Measurements from ENCODE around the gene TRAPPC3L.

The TRAPPC3L gene

DNA sequence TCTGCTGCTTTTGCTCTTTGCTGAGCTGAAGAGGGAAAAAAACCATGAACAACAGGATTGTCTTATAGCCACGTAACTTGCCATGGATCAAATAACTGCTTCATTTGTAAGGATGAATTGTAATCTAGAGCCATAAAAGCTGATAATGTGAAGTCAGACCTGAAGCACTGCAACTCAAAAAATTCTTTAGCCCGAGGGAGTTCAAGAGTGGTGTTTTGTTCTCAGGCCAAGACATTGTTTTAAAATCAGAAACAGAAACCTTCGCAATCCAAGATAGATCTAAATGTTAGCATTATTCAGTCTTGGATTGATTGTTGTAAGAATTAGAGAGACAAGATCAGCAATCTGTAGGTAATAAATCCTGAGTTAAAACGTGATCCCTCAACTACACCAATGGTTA, at the start of gene TRAPPC3L:
TSS of gene TRAPPC3L (minus strand) at position 34 of the 400 bp plus-strand sequence. CDS start 170 bp downstream, outside the sequence.
- Mint-ChIP-seq H3K27me3 (peaks cover 9% of the 10 kb centered on the region), H3K4me3 (no peak within 1 kb of the TSS), H3K36me3 (no peaks in the 10 kb centered on the region), H3K9me3 (no peaks in the 10 kb centered on the region), H3K27ac (no peak within 1 kb of the TSS), H3K4me1 (no peaks in the 10 kb centered on the region)

DNA sequence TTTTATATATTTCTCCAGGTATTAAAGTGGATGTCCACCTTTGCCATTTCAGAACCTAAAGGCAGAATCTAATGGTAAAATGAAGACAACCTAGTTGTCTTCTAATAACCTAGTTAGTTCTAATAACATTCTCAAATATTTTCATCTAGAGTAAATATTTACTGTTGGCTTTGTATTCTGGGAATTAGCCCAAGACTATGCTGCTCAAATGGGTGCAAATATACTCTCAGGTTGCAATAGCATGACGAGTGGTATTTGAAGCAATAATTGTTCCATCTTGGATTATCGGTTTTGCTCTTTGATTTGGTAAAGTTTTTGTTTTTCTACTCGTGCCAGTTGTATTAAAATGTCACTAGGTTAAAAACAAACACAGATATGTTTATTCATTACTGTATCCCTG, 49.8 kb upstream of the TRAPPC3L start:
- Mint-ChIP-seq H3K27me3 (no peaks in the 10 kb centered on the region), H3K27ac (no peak overlapping the region), H3K4me1 (no peaks in the 10 kb centered on the region), H3K9me3 (no peaks in the 10 kb centered on the region), H3K36me3 (peaks cover 20% of the 10 kb centered on the region), H3K4me3 (no peak overlapping the region)

- Mint-ChIP-seq H3K9me3 (no peaks in the 10 kb centered on the region), H3K27me3 (no peaks in the 10 kb centered on the region), H3K27ac (no peak overlapping the region), H3K36me3 (peaks cover 22% of the 10 kb centered on the region), H3K4me1 (peaks cover 9% of the 10 kb centered on the region), H3K4me3 (no peak overlapping the region)
Observed at GRCh38 chr6:116586738-116587137, 41.3 kb upstream of the TRAPPC3L start.

DNA sequence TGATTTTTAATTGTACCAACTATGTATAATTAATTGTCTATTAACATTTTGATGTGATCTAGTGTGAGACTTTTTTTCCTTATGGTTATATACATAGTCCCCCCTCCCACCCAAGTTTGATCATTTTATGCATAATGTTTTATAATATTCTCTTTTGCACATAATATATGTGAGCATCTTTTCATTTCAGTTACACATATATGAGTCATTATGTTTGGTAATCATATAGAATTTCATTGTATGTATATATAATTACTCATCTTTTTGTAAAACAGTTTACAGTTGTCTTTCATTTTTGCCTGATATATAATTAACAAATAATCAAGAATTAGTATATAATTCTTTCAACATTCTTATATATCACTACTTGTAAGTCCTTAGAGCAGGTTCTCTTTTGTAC, 40.8 kb upstream of the TRAPPC3L start:
- H3K36me3 Mint-ChIP-seq: peaks cover 25% of the 10 kb centered on the region
- H3K27me3 Mint-ChIP-seq: no peaks in the 10 kb centered on the region
- H3K4me3 Mint-ChIP-seq: no peak overlapping the region

GRCh38 chr6:116580198-116580597, 34.7 kb upstream of the TRAPPC3L start:
- peaks cover 52% of the 10 kb centered on the region for H3K4me1 Mint-ChIP-seq
- H3K27ac Mint-ChIP-seq: no peak overlapping the region
- no peak overlapping the region for H3K4me3 Mint-ChIP-seq
- H3K27me3 Mint-ChIP-seq: no peaks in the 10 kb centered on the region
- peaks cover 21% of the 10 kb centered on the region for H3K36me3 Mint-ChIP-seq
- no peaks in the 10 kb centered on the region for H3K9me3 Mint-ChIP-seq

More for the DNA sequence above, 40.8 kb upstream of the TRAPPC3L start:
- Mint-ChIP-seq H3K27ac (no peak overlapping the region), H3K4me1 (peaks cover 9% of the 10 kb centered on the region), H3K9me3 (no peaks in the 10 kb centered on the region)

DNA sequence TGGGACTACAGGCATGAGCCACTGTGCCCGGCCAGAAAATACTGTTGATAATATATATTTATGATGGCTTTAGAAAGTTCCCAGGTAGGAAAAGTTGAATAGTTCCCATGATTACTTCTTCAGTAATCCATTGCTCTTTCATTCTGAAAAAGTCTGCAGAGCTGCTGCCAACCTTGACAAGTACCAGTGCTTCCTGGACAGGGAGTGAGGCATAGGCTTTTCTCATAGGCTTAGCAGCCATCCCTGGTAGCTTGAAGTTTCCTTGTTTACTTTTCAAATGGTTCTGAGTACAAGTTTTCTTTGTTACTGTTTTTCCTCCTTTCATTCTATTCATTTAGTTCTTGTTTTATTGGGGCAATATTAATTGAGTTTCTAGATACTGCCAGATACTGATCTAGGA, 33.7 kb upstream of the TRAPPC3L start:
- no peak overlapping the region for H3K4me3 Mint-ChIP-seq
- no peaks in the 10 kb centered on the region for H3K9me3 Mint-ChIP-seq
- no peak overlapping the region for H3K27ac Mint-ChIP-seq
- H3K36me3 Mint-ChIP-seq: peaks cover 20% of the 10 kb centered on the region
- H3K4me1 Mint-ChIP-seq: peaks cover 53% of the 10 kb centered on the region
- no peaks in the 10 kb centered on the region for H3K27me3 Mint-ChIP-seq

DNA sequence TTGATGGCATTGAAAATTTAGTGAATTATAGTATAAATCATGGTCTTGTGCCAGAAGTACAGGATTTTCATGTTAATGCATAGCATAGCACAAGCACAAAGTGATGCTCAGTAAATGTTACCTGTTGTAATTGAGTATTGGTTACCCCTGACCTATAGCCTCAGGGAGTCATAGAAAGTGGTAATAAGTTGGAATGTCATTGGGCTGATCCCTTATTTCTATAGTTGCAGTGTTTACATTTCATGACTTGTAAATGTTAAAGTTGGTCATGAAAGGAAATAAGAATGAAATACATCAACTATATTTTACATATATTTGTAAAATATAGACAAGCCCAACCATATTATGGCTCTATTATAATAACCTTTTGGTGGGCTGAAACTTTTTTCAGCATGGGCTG, 32.9 kb upstream of the TRAPPC3L start:
- peaks cover 22% of the 10 kb centered on the region for H3K36me3 Mint-ChIP-seq

GRCh38 chr6:116577486-116577885, 32.0 kb upstream of the TRAPPC3L start:
- Mint-ChIP-seq H3K4me3 (no peak overlapping the region), H3K9me3 (no peaks in the 10 kb centered on the region), H3K27ac (no peak overlapping the region), H3K4me1 (peaks cover 66% of the 10 kb centered on the region), H3K27me3 (no peaks in the 10 kb centered on the region), H3K36me3 (peaks cover 20% of the 10 kb centered on the region)

More for the DNA sequence above, 32.9 kb upstream of the TRAPPC3L start:
- no peaks in the 10 kb centered on the region for H3K27me3 Mint-ChIP-seq
- no peak overlapping the region for H3K4me3 Mint-ChIP-seq
- H3K9me3 Mint-ChIP-seq: no peaks in the 10 kb centered on the region
- H3K27ac Mint-ChIP-seq: no peak overlapping the region
- peaks cover 61% of the 10 kb centered on the region for H3K4me1 Mint-ChIP-seq

- H3K27me3 Mint-ChIP-seq: no peaks in the 10 kb centered on the region
- peaks cover 76% of the 10 kb centered on the region for H3K4me1 Mint-ChIP-seq
- no peak overlapping the region for H3K4me3 Mint-ChIP-seq
- no peaks in the 10 kb centered on the region for H3K9me3 Mint-ChIP-seq
- no peak overlapping the region for H3K27ac Mint-ChIP-seq
- peaks cover 17% of the 10 kb centered on the region for H3K36me3 Mint-ChIP-seq
Observed at GRCh38 chr6:116575227-116575626, 29.7 kb upstream of the TRAPPC3L start.

DNA sequence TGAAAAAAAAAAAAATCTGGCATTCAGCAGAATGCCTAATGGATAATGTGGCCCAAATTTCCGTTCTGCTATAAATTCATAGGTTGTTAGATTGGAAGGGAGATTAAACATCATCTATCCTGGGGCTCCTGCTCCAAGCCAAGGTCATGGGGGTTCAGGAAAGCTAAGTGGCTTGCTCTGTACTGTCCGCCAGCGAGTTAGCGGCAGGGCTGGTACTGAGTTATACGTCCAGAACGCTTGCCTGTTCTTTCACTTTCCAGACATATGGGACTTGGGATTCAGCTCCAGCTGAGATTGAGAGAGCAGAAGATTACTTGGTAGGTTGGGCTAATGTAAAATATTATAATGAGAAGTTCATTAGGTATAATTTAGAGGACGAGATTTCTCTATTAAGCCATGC, 26.7 kb upstream of the TRAPPC3L start:
- Mint-ChIP-seq H3K4me3 (peak overlapping the region; percentile 99), H3K9me3 (no peaks in the 10 kb centered on the region), H3K27me3 (no peaks in the 10 kb centered on the region), H3K36me3 (peaks cover 10% of the 10 kb centered on the region), H3K27ac (peak overlapping the region; percentile 96), H3K4me1 (peaks cover 64% of the 10 kb centered on the region)

GRCh38 chr6:116571683-116572000, 26.2 kb upstream of the TRAPPC3L start:
- no peaks in the 10 kb centered on the region for H3K27me3 Mint-ChIP-seq
- no peaks in the 10 kb centered on the region for H3K9me3 Mint-ChIP-seq
- H3K27ac Mint-ChIP-seq: peak overlapping the region; percentile 96
- peak overlapping the region; percentile 99 for H3K4me3 Mint-ChIP-seq
- peaks cover 10% of the 10 kb centered on the region for H3K36me3 Mint-ChIP-seq
- H3K4me1 Mint-ChIP-seq: peaks cover 59% of the 10 kb centered on the region

GRCh38 chr6:116570856-116571682, 25.6 kb upstream of the TRAPPC3L start, which contains the start of gene RWDD1:
RWDD1 (plus strand) TSS chr6:116571504; CDS start chr6:116571583, 79 bp downstream.
- Mint-ChIP-seq H3K36me3 (peaks cover 6% of the 10 kb centered on the region), H3K9me3 (no peaks in the 10 kb centered on the region), H3K27me3 (no peaks in the 10 kb centered on the region), H3K4me1 (peaks cover 54% of the 10 kb centered on the region), H3K4me3 (peak within 1 kb of the TSS; percentile 99), H3K27ac (peak within 1 kb of the TSS; percentile 98)

DNA sequence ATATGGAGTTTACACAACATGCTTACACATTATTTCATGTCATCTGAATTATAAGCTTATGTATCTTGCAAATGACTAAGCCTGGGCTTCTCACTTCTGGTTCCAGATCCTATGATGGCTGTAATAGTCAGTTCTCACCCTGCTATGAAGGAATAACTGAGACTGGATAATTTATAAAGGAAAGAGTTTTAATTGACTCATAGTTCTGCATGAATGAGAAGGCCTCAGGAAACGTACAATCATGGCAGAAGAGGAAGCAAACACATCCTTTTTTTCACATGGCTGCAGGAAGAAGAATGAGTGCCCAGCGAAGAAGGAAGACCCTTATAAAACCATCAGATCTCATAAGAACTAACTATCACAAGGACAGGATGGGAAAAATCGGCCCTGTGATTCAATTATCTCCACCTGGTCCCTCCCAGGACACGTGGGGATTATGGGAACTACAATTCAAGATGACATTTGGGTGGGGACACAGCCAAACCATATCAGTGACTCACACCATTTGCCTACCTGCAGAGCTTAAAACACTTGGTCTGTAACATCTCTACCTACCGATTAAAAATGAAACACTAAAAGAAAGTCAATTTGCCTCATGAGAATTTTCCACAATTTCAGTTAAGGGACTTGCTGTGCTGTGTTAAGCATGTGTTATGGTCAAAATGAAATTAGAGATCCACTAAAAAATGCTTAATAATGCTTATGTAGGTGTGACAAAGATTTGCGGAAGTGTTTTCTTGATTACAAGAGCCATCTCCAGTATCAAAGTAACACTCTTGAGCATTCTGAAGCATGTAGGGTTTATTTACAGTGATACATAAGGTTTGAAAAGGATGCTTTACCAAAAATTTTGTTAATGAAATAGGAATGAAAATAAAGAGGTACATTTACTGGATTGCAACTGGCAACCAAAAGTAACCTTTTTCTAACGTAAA, 23.6 kb upstream of the TRAPPC3L start:
- peaks cover 3% of the 10 kb centered on the region for H3K36me3 Mint-ChIP-seq

DNA sequence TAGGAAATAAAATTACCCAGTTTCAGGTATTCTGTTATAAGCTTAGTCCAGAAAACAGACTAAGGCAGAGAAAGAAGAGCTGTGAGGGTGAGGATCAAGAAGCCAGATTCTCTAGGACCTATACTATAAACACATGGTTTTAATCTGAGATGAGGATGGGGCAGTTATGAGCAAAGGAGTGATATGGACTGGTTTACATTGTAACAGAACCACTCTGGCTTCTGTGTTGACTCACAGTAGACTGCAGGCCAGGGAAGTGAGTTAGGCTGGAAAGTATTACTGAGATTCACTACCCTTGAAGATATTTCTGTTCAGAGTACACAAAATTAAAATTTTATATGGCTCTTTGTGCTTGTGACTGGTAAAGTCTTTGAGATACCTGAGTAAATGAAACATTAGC, 22.6 kb upstream of the TRAPPC3L start:
- peaks cover 2% of the 10 kb centered on the region for H3K36me3 Mint-ChIP-seq
- H3K27me3 Mint-ChIP-seq: peaks cover 2% of the 10 kb centered on the region
- peak overlapping the region; percentile 62 for H3K27ac Mint-ChIP-seq
- no peak overlapping the region for H3K4me3 Mint-ChIP-seq
- no peaks in the 10 kb centered on the region for H3K9me3 Mint-ChIP-seq
- H3K4me1 Mint-ChIP-seq: peaks cover 41% of the 10 kb centered on the region

More for the DNA sequence above, 23.6 kb upstream of the TRAPPC3L start:
- H3K9me3 Mint-ChIP-seq: no peaks in the 10 kb centered on the region
- H3K4me3 Mint-ChIP-seq: peak overlapping the region; percentile 51
- peaks cover 49% of the 10 kb centered on the region for H3K4me1 Mint-ChIP-seq
- H3K27me3 Mint-ChIP-seq: peaks cover 2% of the 10 kb centered on the region
- H3K27ac Mint-ChIP-seq: no peak overlapping the region

DNA sequence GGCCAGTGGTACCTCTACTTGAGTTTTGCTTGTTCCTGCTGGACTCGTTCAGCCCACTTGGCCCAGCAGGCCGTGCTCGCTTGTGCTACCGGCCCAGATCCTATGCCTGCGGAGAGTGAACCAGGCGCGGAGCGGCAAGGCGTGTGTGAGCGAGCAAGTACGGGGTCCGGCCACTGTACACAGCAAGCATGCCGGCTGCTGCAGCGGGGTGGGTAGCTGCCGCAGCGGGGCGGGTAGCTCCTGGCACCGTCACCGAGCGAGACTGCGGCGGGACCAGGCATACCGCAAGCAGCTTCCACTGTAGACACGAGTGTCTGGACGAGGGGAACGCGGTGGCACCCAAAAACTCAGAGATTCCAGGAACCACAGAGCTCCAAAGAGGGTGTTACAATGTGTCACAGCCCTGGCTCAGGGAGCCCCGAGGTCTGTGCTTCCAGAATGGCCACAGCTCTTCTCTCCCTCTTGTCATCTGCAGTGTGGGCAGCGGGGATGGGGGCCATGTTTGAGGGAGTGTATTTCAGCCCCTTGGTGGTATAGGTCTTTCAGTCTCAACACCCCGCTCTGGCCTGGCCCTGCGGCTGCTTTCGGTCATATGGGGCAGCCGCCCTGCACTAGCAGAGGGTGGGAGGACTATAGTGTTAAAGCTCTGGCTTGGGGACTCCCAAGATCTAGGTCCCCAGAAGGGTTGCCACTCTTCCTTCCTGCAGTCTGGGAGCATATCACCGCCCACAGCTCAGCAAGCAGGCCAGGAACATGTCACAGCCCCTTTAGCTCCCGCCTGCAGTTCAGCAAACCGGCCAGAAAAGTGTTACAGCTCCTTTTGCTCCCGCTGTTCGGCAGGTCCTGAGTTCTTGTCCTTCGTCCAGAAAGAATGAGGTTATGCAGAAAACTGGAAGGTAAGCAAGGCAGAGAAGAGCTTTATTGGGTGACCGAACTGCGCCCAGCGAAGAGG, 19.7 kb upstream of the TRAPPC3L start:
- H3K4me3 Mint-ChIP-seq: peak overlapping the region; percentile 52
- H3K36me3 Mint-ChIP-seq: no peaks in the 10 kb centered on the region
- no peak overlapping the region for H3K27ac Mint-ChIP-seq
- peaks cover 7% of the 10 kb centered on the region for H3K27me3 Mint-ChIP-seq
- H3K9me3 Mint-ChIP-seq: no peaks in the 10 kb centered on the region
- peaks cover 21% of the 10 kb centered on the region for H3K4me1 Mint-ChIP-seq

Measured in activated naive CD4-positive, alpha-beta T cell treated with anti-CD3 and anti-CD28 coated beads, Interleukin-2, amount 50 U/mL, for 24 hours (primary cell).